ENCODE data around the gene KRTAP25-1. TPM values are rescaled to one million over a fixed set of nuclear protein-coding genes. Genes with fewer than 3 reads are reported as not detected.

KRTAP25-1 gene
- total RNA-seq, 6 experiments from 2014 or later: not detected

- no peak for DNase-seq
- ATAC-seq: no peak
- Histone ChIP-seq H3K4me3 (no peak overlapping the region), H3K36me3 (no peaks in the 10 kb centered on the region), H3K4me1 (no peaks in the 10 kb centered on the region), H3K9me3 (no peaks in the 10 kb centered on the region), H3K27ac (no peak overlapping the region), H3K27me3 (no peaks in the 10 kb centered on the region)
- no peak for TF ChIP-seq POLR2A (IDR thresholded peaks at IDR 0.05)
- TF ChIP-seq CTCF (IDR thresholded peaks at IDR 0.05): no peak
- WGBS (ENCODE audit: insufficient coverage, low coverage, low lambda C conversion rate, missing lambda C conversion rate): 84% methylated on average over 3 of the region's 4 CpGs
- intact Hi-C loops (cut with DNase I): no loop called here
These were observed 33.2 kb downstream of the KRTAP25-1 start for GRCh38 chr21:30256100-30256499.

- no peaks in the 10 kb centered on the region for H3K4me1 ChIP-seq
- H3K27me3 ChIP-seq: no peaks in the 10 kb centered on the region
- H3K4me3 ChIP-seq: no peak overlapping the region
- TF ChIP-seq CTCF (IDR thresholded peaks at IDR 0.05) (no peak), POLR2A (IDR thresholded peaks at IDR 0.05) (no peak)
- 53% methylated on average over 1 of the region's 1 CpG for WGBS (ENCODE audit: insufficient coverage, low coverage, low lambda C conversion rate, missing lambda C conversion rate)
- H3K36me3 ChIP-seq: no peaks in the 10 kb centered on the region
- ATAC-seq (no peak), DNase-seq (no peak)
- H3K27ac ChIP-seq: no peak overlapping the region
- intact Hi-C loops (cut with DNase I): no loop called here
- no peaks in the 10 kb centered on the region for H3K9me3 ChIP-seq
These were observed 33.6 kb downstream of the KRTAP25-1 start for GRCh38 chr21:30255679-30256078.

GRCh38 chr21:30251781-30252180 lies 37.5 kb downstream of the KRTAP25-1 start:
- TF ChIP-seq POLR2A (IDR thresholded peaks at IDR 0.05): no peak
- TF ChIP-seq CTCF (IDR thresholded peaks at IDR 0.05): no peak
- intact Hi-C loops (cut with DNase I): no loop called here
- ATAC-seq: no peak

GRCh38 chr21:30249936-30250335 lies 39.4 kb downstream of the KRTAP25-1 start:
- Histone ChIP-seq H3K27me3 (no peaks in the 10 kb centered on the region), H3K4me3 (no peak overlapping the region), H3K27ac (no peak overlapping the region), H3K4me1 (no peaks in the 10 kb centered on the region), H3K9me3 (no peaks in the 10 kb centered on the region), H3K36me3 (no peaks in the 10 kb centered on the region)
- DNase-seq (no peak), ATAC-seq (no peak)
- intact Hi-C loops (cut with DNase I): no loop called here
- TF ChIP-seq CTCF (IDR thresholded peaks at IDR 0.05): no peak
- TF ChIP-seq POLR2A (IDR thresholded peaks at IDR 0.05): no peak
- 37% methylated on average over 3 of the region's 3 CpGs for WGBS (ENCODE audit: insufficient coverage, low coverage, low lambda C conversion rate, missing lambda C conversion rate)

More at GRCh38 chr21:30251781-30252180, 37.5 kb downstream of the KRTAP25-1 start:
- DNase-seq: no peak
- 25% methylated on average over 1 of the region's 1 CpG for WGBS (ENCODE audit: insufficient coverage, low coverage, low lambda C conversion rate, missing lambda C conversion rate)
- Histone ChIP-seq H3K4me3 (no peak overlapping the region), H3K27me3 (no peaks in the 10 kb centered on the region), H3K9me3 (no peaks in the 10 kb centered on the region), H3K27ac (no peak overlapping the region), H3K36me3 (no peaks in the 10 kb centered on the region), H3K4me1 (no peaks in the 10 kb centered on the region)

GRCh38 chr21:30248844-30249243 lies 40.5 kb downstream of the KRTAP25-1 start:
- 62% methylated on average over 8 of the region's 9 CpGs for WGBS (ENCODE audit: insufficient coverage, low coverage, low lambda C conversion rate, missing lambda C conversion rate)
- Histone ChIP-seq H3K4me3 (no peak overlapping the region), H3K9me3 (no peaks in the 10 kb centered on the region), H3K27me3 (no peaks in the 10 kb centered on the region), H3K36me3 (no peaks in the 10 kb centered on the region), H3K4me1 (no peaks in the 10 kb centered on the region), H3K27ac (no peak overlapping the region)
- ATAC-seq (no peak), DNase-seq (no peak)
- intact Hi-C loops (cut with DNase I): no loop called here
- TF ChIP-seq POLR2A (IDR thresholded peaks at IDR 0.05) (no peak), CTCF (IDR thresholded peaks at IDR 0.05) (no peak)

Data from right lobe of liver (tissue), 6 donors.